ENCODE measurements around the gene ATXN2.
"Not testable (repeated sequence)": the region's sequence is repeated elsewhere in the genome, so short reads cannot be mapped to it uniquely, and the experiment has no call there.

- TF ChIP-seq CTCF (IDR thresholded peaks at IDR 0.05 in 4 of 5, conservative IDR thresholded peaks at IDR 0.05 in 1 of 5); POLR2A (IDR thresholded peaks at IDR 0.05): not testable (repeated sequence)
These were observed 106.1 kb downstream of the ATXN2 start for GRCh38 chr12:111492979-111493378.
